GM18858 (cell line): ENCODE data around the gene ERGIC1.
A peak's percentile ranks its signal among the peaks of the same experiment; 100 is the strongest.

Experiments used
- ATAC-seq: cut with Tn5 transposase; IDR thresholded peaks from one replicate; pipeline ENCODE4 v1.9.1; 2021; ENCODE audit not compliant: unreplicated experiment

ERGIC1 gene

DNA sequence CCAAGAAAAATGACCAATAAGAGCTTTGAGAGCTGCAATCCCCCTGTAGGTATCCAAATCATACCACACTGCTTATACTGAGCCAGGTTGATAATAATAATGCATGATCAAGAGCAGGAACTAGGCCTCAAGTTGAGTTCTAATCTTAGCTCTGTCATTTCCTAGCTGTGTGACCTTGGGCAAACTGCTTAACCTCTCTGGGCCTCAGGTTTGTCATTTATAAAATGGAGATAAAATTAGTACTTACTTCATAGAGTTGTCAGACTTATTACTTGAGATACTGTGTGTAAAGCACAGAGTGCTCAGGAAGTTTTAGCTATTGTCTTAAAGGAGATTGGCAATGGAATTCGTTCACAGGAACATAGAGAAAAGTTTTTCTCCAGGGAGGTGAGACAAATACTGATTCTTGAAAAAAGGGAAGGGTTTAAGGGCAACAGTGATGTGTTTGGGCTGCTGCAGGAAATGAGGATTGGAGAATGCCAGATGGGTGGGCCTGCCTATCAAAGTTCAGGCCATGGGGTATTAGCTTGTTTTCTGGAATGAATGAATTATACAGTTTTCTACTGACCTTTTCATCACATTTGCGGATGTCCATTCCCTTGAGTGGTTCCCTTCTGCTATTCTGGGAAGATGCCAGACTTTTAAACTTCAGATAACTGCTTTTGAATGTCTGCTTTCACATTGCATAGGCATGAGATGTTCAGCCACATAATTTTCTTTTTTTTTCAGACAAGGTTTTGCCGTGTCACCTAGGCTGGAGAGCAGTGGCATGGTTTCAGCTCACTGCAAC, 139.3 kb downstream of the ERGIC1 start:
- ATAC-seq, result no peak

DNA sequence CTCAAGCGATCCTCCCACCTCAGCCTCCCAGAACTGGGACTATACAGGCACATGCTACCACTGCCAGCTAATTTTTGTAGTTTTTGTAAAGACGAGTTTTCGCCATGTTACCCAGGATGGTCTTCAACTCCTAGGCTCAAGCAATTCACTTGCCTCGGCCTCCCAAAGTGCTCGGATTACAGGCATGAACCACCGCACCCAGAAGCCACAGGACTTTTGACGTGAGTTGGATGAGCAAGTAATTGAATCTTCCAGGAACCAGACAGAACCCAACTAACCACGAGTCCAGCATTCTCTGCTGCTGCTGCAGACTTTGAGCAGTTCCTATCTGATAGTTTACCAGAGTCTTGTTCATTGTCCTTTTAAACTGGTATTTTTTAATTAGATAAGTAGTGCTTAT, 139.9 kb downstream of the ERGIC1 start:
- ATAC-seq, result no peak

DNA sequence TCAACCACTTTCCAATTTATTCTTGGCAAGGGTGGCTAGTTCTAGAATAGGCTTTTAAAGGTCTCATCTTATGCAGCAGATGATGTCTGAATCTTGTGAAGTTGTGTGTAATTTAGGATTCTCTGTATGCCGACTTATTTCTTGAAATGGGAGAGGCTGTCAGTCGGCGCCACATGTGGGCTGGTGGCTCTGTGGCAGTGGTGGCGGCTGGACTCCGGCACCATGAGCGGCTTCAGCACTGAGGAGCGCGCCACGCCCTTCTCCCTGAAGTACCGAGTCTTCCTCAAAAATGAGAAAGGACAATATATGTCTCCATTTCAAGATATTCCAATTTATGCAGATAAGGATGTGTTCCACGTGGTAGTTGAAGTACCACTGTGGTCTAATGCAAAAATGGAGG, 141.2 kb downstream of the ERGIC1 start:
- ATAC-seq, result no peak

DNA sequence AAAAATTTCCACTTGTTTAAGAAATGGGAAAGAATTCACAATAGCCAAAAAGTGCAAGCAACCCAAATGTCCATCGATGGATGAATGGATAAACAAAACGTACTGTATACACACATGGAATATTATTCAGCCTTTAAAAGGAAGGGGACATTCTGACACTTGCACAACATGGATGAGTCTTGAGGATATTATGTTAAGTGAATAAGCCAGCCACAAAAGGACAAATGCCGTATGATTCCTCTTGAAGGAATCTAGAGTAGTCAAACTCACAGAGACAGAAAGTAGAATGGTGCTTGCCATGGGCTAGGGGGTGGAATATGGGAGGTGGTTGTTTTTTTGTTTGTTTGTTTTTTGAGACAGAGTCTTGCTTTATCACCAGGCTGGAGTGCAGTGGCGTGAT, 145.7 kb downstream of the ERGIC1 start:
- ATAC-seq, result no peak

DNA sequence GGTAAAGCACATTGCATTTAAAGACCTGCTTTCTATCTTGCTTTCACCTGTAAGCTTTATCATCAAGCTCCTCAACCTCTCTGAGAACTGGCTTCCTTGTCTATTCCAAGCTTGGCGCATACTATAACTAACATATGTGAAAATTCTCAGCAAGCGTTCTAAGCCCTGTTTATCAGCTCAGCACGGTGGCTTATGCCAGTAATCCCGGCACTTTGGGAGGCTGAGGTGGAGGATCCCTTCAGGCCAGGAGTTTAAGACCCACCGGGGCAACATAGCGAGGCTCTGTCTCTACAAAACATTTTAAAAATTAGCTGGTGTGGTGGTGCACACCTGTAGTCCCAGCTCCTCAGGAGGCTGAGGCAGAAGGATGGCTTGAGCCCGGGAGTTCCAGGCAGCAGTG, 147.9 kb downstream of the ERGIC1 start:
- ATAC-seq, result no peak

DNA sequence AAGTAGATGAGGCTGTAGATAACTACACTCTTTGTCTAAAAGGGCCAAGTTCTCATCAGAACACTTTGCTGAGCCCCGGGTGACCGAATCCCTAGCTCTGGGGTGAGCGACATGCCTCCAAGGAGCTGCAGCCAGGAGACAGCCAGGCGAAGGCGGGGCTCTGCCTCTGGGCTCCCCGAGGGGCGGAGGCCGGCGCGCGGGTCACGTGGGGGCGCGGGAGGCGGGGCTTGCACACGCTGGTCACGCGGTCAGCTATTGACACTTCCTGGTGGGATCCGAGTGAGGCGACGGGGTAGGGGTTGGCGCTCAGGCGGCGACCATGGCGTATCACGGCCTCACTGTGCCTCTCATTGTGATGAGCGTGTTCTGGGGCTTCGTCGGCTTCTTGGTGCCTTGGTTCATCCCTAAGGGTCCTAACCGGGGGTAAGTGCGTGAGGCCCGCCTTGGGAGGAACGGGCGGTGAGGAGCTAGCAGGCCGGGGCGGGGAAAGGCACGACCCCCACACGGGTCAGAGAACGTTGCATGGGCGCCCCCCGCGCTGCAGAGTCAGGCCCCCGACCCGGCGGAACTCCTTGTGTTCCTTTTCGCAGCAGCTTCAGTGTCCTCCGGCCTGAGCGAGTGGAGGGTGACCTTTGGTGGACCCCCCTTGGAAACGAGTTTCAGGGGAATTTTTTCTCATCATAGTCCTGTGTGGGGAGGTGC, 149.6 kb downstream of the ERGIC1 start, which contains the start of gene ATP6V0E1:
TSS of gene ATP6V0E1 (plus strand) at position 230 of the 702 bp plus-strand sequence. CDS start at position 320, 90 bp downstream.
- ATAC-seq, result peak; percentile 69

DNA sequence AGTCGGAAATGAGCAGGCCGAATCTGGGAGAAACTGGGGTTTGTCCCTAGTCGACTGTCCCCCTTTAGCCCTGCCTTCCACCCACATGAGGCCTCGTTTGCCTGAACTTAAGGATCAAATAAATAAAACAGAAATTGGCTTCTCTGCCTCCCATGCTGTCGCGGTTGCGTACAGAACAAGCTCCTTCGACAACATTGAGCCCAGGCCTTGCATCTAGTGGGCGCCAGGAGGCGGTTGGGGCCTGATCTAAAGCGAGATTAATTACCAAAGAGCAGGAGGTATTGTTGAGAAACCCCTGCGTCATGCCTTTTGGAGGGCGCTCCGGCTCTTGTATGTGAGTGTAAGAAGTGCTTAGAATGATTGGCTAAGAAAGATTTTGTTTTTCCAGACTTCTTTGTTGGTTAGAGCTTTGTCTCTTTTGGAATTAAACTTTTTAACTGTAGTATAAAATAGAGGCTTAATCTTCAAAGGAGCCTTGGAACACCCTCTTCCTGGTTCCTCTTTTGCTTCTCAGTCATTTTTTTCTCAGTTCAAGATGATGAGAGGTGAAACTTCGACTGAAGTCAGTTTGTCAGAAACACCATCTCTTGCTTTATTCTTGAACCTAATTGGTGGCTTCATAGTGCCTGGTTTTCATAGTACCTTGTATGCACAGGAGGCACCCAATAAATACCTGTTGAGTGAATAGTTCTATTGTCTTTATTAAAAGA, 150.3 kb downstream of the ERGIC1 start:
- peak; percentile 57 for ATAC-seq

DNA sequence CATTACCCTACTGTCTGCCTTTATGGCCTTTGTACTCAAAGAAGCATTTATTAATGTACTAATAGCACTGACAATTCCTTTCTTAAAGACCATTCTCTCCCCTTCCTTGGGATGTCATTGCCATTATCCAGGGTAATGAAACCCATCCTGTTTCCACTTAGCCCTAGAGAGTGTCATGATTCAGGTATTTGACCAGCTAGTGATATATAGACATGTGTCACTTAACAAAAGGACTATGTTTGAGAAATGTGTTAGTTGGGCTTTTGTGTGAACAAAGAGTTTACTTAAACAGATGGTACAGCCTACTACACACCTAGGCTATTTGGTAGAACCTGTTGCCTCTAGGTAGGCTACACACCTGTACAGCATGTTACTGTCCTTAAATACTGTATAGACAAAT, 151.5 kb downstream of the ERGIC1 start:
- no peak for ATAC-seq

DNA sequence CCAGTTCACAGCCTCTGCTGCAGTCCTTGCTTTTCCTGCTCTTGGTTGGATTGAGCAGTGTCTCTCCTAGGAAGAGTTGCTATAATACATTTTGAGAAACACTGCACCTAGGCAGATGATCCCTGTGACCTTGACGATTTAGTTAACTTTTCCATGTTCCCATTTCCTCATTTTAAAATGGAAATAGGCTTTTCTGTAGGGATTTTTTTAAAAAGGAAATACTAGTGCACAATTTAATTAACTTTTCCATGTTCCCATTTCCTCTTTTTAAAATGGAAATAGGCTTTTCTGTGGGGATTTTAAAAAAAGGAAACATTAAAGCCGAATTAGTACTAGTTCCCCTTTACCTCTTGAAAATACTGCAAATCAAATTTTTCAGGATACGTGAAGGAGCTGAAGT, 154.2 kb downstream of the ERGIC1 start:
- ATAC-seq, result no peak

DNA sequence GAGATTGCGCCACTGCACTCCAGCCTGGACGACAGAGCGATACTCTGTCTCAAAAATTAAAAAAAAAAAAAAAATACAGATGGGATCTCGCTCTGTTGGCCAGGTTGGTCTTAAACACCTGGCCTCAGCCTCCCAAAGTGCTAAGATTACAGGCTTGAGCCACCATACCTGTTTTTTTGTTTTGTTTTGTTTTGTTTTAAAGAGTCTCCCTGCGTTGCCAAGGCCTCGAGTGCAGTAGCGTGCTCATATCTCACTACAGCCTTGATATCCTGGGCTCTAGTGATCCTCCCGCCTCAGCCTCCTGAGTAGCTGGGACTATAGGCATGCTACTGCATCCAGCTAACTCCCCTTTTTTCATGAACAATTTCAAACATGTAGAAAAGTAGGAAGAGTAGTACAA, 156.7 kb downstream of the ERGIC1 start:
- ATAC-seq, result no peak

DNA sequence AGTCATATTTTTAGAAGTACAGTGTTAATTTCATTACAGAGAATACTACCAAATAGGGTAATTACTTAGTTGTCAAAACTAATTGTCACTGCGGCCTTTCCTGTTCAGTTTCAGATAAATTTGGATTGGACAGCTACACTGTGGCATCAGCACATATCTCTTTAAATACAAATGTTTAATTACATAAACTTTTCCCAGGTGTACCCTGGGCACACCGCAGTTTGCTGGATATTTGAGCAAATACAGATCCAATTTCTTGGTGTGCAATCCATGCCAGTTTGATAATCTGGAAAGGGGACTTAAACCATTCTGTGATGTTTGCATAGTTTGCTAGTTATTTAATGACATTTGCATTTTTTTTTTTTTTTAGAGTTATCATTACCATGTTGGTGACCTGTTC, 160.4 kb downstream of the ERGIC1 start:
- ATAC-seq, result no peak

DNA sequence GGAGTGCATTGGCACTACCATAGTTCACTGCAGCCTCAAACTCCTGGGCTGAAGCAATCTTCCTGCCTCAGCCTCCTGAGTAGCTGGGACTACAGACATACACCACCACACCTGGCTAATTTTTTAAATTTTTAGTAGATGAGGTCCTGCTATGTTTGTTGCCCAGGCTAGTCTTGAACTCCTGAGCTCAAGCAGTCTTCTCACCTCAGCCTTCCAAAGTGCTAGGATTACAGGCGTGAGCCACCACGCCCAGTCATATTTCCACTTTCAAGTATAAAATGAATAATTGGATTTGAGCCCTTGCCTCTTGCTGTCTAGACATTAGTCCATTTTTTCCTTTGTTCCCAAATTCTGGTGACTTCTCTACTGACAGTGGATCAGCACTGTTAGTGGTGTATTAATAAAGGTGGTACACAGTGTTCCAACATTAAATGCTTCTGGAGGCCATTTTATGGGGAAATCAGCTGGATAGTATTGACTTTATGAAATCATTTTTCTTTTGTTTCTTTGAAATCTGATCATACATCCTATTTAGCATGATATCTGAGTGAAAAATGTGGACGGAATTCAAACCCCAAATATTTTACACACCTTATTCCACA, 165.4 kb downstream of the ERGIC1 start:
- ATAC-seq, result no peak

DNA sequence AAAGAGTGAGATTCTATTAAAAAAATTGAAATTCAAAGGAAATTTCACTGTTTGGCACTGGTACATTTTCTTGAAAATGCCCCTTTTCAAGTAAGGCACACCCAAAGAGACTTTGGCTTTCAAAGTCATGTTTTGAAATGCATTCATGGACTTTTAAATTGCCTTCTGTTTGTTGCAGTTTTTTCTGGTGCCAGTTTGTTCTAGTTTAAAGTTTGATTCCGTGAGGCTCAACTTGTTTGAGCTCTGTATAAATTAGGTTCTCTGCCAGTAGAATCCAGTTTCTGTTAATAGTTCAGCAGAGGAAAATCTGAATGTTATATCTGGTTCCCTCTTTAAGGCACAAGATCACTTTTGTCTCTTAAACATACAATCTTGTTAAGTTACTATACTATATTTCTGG, 165.9 kb downstream of the ERGIC1 start:
- ATAC-seq, result no peak

DNA sequence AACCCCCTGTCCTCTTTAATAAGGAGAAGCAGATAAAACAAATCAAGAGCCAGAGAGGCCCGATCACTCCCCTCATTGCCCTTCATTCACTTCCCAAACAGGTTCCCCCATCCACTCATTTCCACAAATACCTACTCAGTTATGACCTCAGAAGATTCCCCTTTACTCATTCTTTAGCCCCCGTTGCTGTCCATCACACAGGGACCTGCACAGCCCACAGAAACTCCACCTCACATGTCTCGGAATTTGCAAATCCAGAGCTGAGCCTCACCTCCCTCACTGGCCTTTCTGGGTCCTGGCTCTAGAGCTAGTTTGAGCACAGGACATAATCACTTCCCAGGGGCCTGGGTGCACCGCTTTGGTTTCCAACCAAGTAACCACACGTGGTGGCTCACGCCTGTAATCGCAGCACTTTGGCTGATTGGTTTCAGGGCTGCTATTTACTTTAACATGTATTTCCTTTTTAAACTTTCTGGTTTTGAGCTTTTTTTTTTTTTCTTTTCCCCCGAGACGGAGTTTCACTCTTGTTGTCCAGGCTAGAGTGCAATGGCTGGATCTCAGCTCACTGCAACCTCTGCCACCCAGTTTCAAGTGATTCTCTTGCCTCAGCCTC, 167.3 kb downstream of the ERGIC1 start:
- ATAC-seq, result peak; percentile 75
